ENCODE measurements around the gene RAB44. TPM values are rescaled to one million over a fixed set of nuclear protein-coding genes. Genes with fewer than 3 reads are reported as not detected.

Gene RAB44
- total and polyA plus RNA-seq, 2 donors (not counting 1 experiment from before 2014, with no cell fraction given) = 0.15 to 0.16 TPM

GRCh38 chr6:36776167-36776566 lies 78.5 kb downstream of the RAB44 start:
- H3K27me3 Mint-ChIP-seq = peaks cover 31% of the 10 kb centered on the region
- H3K4me3 Mint-ChIP-seq = no peak overlapping the region
- POLR2A ChIA-PET = no interaction called here
- intact Hi-C loops (cut with micrococcal nuclease) = no loop called here
- DNase-seq (no peak), ATAC-seq (ENCODE audit: low read depth) (no peak)
- Histone ChIP-seq H3K9ac (ENCODE audit: low read length) (no peak overlapping the region), H3K27ac (ENCODE audit: low read length in 2 of 2) (no peak overlapping the region), H3K9me3 (ENCODE audit: control extremely low read depth in 1 of 3, control insufficient read depth in 2 of 3, insufficient read depth in 1 of 3, low read length in 2 of 3) (no peaks in the 10 kb centered on the region), H3K27me3 (replicated peaks in 1 of 4; ENCODE audit: control extremely low read depth in 1 of 4, control insufficient read depth in 3 of 4, insufficient read depth in 4 of 4, low read length in 3 of 4) (peaks cover 0 to 9% (median 0%) of the 10 kb centered on the region in 4 experiments), H2AFZ (ENCODE audit: insufficient read depth, low read depth, low read length, poor library complexity, severe bottlenecking) (no peak overlapping the region), H4K20me1 (ENCODE audit: control insufficient read depth, insufficient read depth, low read length, poor library complexity, severe bottlenecking) (no peaks in the 10 kb centered on the region), H3K4me1 (ENCODE audit: control insufficient read depth in 2 of 2, insufficient read depth in 2 of 2, low read length in 2 of 2) (peaks cover 11 to 12% of the 10 kb centered on the region in 2 donors), H3K79me2 (ENCODE audit: control insufficient read depth, insufficient read depth, low read length) (no peaks in the 10 kb centered on the region), H3K4me3 (ENCODE audit: control extremely low read depth in 1 of 5, extremely low read depth in 1 of 5, insufficient read depth in 1 of 5, low read depth in 2 of 5, low read length in 4 of 5) (no peak overlapping the region), H3K4me2 (replicated peaks; ENCODE audit: low read depth, low read length, poor library complexity, severe bottlenecking) (no peak overlapping the region), H3K36me3 (replicated peaks in 1 of 2; ENCODE audit: control extremely low read depth in 1 of 2, control insufficient read depth in 1 of 2, extremely low read depth in 1 of 2, insufficient read depth in 2 of 2, low read length in 1 of 2) (no peaks in the 10 kb centered on the region)
- CTCF ChIA-PET = interaction anchor here (1.0 to 1.4 kb wide), 2 partner anchors 9 to 170 kb away, joined by 3 read pairs; no protein-coding TSS in a partner anchor
- no peak overlapping the region for H3K27ac Mint-ChIP-seq
- WGBS (ENCODE audit: insufficient coverage) = 94% methylated on average over 2 of the region's 5 CpGs
- TF ChIP-seq CTCF (IDR thresholded peaks at IDR 0.05) (no peak), EZH2 (IDR thresholded peaks at IDR 0.05; ENCODE audit: borderline replicate concordance, insufficient read depth, low read depth, low read length, poor library complexity, severe bottlenecking) (no peak)
- no peaks in the 10 kb centered on the region for H3K9me3 Mint-ChIP-seq (ENCODE audit: insufficient read depth)
- peaks cover 13% of the 10 kb centered on the region for H3K4me1 Mint-ChIP-seq

GRCh38 chr6:36777801-36778200 lies 80.2 kb downstream of the RAB44 start:
- Histone ChIP-seq H3K9ac (ENCODE audit: low read length) (no peak overlapping the region), H3K36me3 (replicated peaks in 1 of 2; ENCODE audit: control extremely low read depth in 1 of 2, control insufficient read depth in 1 of 2, extremely low read depth in 1 of 2, insufficient read depth in 2 of 2, low read length in 1 of 2) (no peaks in the 10 kb centered on the region), H3K27me3 (replicated peaks in 1 of 4; ENCODE audit: control extremely low read depth in 1 of 4, control insufficient read depth in 3 of 4, insufficient read depth in 4 of 4, low read length in 3 of 4) (peaks cover 0 to 9% (median 0%) of the 10 kb centered on the region in 4 experiments), H3K79me2 (ENCODE audit: control insufficient read depth, insufficient read depth, low read length) (no peaks in the 10 kb centered on the region), H3K27ac (ENCODE audit: low read length in 2 of 2) (no peak overlapping the region), H3K9me3 (ENCODE audit: control extremely low read depth in 1 of 3, control insufficient read depth in 2 of 3, insufficient read depth in 1 of 3, low read length in 2 of 3) (no peaks in the 10 kb centered on the region), H3K4me2 (replicated peaks; ENCODE audit: low read depth, low read length, poor library complexity, severe bottlenecking) (no peak overlapping the region), H2AFZ (ENCODE audit: insufficient read depth, low read depth, low read length, poor library complexity, severe bottlenecking) (no peak overlapping the region), H3K4me3 (ENCODE audit: control extremely low read depth in 1 of 5, extremely low read depth in 1 of 5, insufficient read depth in 1 of 5, low read depth in 2 of 5, low read length in 4 of 5) (no peak overlapping the region), H4K20me1 (ENCODE audit: control insufficient read depth, insufficient read depth, low read length, poor library complexity, severe bottlenecking) (no peaks in the 10 kb centered on the region), H3K4me1 (ENCODE audit: control insufficient read depth in 2 of 2, insufficient read depth in 2 of 2, low read length in 2 of 2) (peaks cover 21 to 26% of the 10 kb centered on the region in 2 donors)
- ATAC-seq (ENCODE audit: low read depth) = no peak
- ChIA-PET CTCF (interaction anchor here (7.8 kb wide), 1 partner anchor 11 kb away, joined by 123 read pairs; no protein-coding TSS in a partner anchor), POLR2A (no interaction called here)
- peaks cover 31% of the 10 kb centered on the region for H3K27me3 Mint-ChIP-seq
- H3K4me1 Mint-ChIP-seq = peaks cover 26% of the 10 kb centered on the region
- no peak overlapping the region for H3K27ac Mint-ChIP-seq
- TF ChIP-seq EZH2 (IDR thresholded peaks at IDR 0.05; ENCODE audit: borderline replicate concordance, insufficient read depth, low read depth, low read length, poor library complexity, severe bottlenecking) = no peak
- TF ChIP-seq CTCF (IDR thresholded peaks at IDR 0.05) = no peak
- H3K9me3 Mint-ChIP-seq (ENCODE audit: insufficient read depth) = no peaks in the 10 kb centered on the region
- DNase-seq = no peak
- WGBS (ENCODE audit: insufficient coverage) = 65% methylated on average over 5 of the region's 5 CpGs
- H3K4me3 Mint-ChIP-seq = no peak overlapping the region
- intact Hi-C loops (cut with micrococcal nuclease) = no loop called here
